ENCODE measurements around the gene KRTAP12-4. TPM values are rescaled to one million over a fixed set of nuclear protein-coding genes. Genes with fewer than 3 reads are reported as not detected.
"Not testable (repeated sequence)": the region's sequence is repeated elsewhere in the genome, so short reads cannot be mapped to it uniquely, and the experiment has no call there.

The KRTAP12-4 gene
- total RNA-seq, 1 experiment from 2014 or later, result not detected

DNA sequence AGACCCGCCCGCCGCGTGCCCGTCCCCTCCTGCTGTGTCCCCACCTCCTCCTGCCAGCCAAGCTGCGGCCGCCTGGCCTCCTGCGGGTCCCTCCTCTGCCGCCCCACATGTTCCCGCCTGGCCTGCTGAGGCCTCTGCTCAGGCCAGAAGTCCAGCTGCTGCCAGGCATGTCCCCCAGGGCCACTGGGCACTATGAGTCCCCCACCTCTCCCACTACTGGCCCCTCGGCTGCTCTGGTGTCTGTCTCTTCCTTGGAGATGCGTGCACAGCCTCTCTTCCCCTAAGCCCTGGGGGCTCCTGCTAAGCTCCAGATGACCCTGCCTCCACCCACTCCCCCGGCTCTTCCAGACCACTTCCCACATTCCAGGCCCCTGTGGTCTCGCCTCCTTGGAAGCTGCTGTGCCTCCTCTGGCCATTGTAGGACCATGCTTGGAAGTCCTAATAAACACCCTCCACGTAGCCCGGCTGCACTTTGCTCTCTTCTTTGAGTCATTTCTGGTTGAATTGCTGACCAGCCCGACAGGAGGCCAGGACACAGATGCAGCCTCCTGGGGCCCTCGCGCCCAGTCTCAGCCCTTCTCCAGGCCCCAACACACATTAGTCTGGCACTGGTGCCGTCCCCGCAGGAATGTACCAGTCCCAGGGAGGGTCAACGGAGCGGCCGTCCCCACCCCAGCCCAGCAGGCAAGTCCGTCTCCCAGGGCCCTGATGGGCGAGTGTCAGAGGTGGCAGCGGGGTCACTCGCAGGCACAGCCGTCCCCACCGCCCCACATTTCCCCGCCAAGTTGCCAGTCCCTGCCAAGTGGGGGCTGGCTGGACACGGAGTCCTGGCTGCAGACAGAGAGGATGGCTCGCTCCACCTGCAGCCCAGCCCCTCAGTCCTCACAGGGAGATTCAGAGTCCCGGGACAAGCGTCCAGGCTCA is 43.6 kb upstream of the KRTAP12-4 start:
- CTCF ChIA-PET, result no interaction called here
- H3K27me3 ChIP-seq (ENCODE audit: control insufficient read depth, insufficient read depth, low read length), result no peaks in the 10 kb centered on the region
- no peaks in the 10 kb centered on the region; the same call in 1 of the 2 replicates for H3K9me3 ChIP-seq (ENCODE audit: control insufficient read depth, insufficient read depth, low read depth, low read length)
- DNase-seq (ENCODE audit: low read depth, low spot score), result no peak
- ATAC-seq, result 0 out of 2 replicates have a peak, but pooled peaks have one; percentile 14
- intact Hi-C loops (cut with micrococcal nuclease; ENCODE audit: unreplicated experiment) (no loop called here), in situ Hi-C loops (cut with HindIII; ENCODE audit: low pct_unique_long_range_greater_than_20kb, low sequenced_read_pairs) (no loop called here)
- POLR2A ChIA-PET, result no interaction called here
- TF ChIP-seq POLR2AphosphoS5 (IDR thresholded peaks at IDR 0.05; ENCODE audit: low read depth, low read length), result no peak
- TF ChIP-seq, protein P1, sequence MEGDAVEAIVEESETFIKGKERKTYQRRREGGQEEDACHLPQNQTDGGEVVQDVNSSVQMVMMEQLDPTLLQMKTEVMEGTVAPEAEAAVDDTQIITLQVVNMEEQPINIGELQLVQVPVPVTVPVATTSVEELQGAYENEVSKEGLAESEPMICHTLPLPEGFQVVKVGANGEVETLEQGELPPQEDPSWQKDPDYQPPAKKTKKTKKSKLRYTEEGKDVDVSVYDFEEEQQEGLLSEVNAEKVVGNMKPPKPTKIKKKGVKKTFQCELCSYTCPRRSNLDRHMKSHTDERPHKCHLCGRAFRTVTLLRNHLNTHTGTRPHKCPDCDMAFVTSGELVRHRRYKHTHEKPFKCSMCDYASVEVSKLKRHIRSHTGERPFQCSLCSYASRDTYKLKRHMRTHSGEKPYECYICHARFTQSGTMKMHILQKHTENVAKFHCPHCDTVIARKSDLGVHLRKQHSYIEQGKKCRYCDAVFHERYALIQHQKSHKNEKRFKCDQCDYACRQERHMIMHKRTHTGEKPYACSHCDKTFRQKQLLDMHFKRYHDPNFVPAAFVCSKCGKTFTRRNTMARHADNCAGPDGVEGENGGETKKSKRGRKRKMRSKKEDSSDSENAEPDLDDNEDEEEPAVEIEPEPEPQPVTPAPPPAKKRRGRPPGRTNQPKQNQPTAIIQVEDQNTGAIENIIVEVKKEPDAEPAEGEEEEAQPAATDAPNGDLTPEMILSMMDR (IDR thresholded peaks at IDR 0.05), result no peak
- H3K4me3 ChIP-seq (ENCODE audit: low read depth in 2 of 2, low read length in 2 of 2), result no peak overlapping the region
- no peak overlapping the region for H3K27ac ChIP-seq (ENCODE audit: low read length)
- H3K4me1 ChIP-seq (ENCODE audit: control insufficient read depth, insufficient read depth, low read length), result no peaks in the 10 kb centered on the region
- BruUV-seq (replicated peaks), result no TSS peak
- no peaks in the 10 kb centered on the region for H3K36me3 ChIP-seq (ENCODE audit: control insufficient read depth, insufficient read depth, low read length)

DNA sequence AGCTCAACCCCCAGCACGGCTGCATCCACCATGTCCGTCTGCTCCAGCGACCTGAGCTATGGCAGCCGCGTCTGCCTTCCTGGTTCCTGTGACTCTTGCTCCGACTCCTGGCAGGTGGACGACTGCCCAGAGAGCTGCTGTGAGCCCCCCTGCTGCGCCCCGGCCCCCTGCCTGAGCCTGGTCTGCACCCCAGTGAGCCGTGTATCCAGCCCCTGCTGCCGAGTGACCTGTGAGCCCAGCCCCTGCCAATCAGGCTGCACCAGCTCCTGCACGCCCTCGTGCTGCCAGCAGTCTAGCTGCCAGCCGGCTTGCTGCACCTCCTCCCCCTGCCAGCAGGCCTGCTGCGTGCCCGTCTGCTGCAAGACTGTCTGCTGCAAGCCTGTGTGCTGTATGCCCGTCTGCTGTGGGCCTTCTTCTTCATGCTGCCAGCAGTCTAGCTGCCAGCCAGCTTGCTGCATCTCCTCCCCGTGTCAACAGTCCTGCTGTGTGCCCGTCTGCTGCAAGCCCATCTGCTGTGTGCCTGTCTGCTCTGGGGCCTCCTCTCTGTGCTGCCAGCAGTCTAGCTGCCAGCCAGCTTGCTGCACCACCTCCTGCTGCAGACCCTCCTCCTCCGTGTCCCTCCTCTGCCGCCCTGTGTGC is 42.8 kb upstream of the KRTAP12-4 start, which contains the start of gene KRTAP10-12:
Gene KRTAP10-12 (plus strand): TSS at position 1 of the 639 bp plus-strand sequence. CDS start 30 bp downstream, at position 31.
- H3K27ac ChIP-seq (ENCODE audit: low read length); H3K36me3 ChIP-seq (ENCODE audit: control insufficient read depth, insufficient read depth, low read length); intact Hi-C loops (cut with micrococcal nuclease; ENCODE audit: unreplicated experiment); CTCF ChIA-PET; H3K27me3 ChIP-seq (ENCODE audit: control insufficient read depth, insufficient read depth, low read length); BruUV-seq (replicated peaks); H3K4me1 ChIP-seq (ENCODE audit: control insufficient read depth, insufficient read depth, low read length); POLR2A ChIA-PET; H3K9me3 ChIP-seq (ENCODE audit: control insufficient read depth, insufficient read depth, low read depth, low read length); DNase-seq (ENCODE audit: low read depth, low spot score); in situ Hi-C loops (cut with HindIII; ENCODE audit: low pct_unique_long_range_greater_than_20kb, low sequenced_read_pairs); H3K4me3 ChIP-seq (ENCODE audit: low read depth in 2 of 2, low read length in 2 of 2): not testable (repeated sequence)
- ATAC-seq, result 0 out of 2 replicates have a peak, but pooled peaks have one; percentile 10

DNA sequence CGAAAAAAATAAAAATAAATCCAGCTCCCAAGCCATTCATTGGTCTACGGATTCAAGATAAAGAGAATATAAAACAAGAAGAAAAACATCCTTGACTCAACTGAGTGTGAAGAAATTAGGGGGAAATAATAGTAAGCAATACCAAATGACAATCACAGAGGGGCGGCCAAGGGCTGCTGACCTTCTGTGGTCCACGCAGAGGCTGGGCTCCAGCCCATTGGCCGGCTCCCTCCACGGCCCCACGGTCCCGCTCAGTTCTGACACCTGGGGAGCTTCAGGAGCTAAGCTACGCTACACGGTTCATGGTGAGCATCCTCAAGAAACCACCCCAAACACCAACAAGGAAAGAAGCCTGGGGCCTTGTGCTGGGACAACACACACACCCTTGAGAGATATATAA is 42.1 kb upstream of the KRTAP12-4 start:
- Histone ChIP-seq H3K36me3 (ENCODE audit: control insufficient read depth, insufficient read depth, low read length) (no peaks in the 10 kb centered on the region), H3K4me1 (ENCODE audit: control insufficient read depth, insufficient read depth, low read length) (no peaks in the 10 kb centered on the region), H3K4me3 (ENCODE audit: low read depth in 2 of 2, low read length in 2 of 2) (no peak overlapping the region), H3K9me3 (ENCODE audit: control insufficient read depth, insufficient read depth, low read depth, low read length) (peaks cover 4% of the 10 kb centered on the region; the same call in 1 of the 2 replicates), H3K27ac (ENCODE audit: low read length) (no peak overlapping the region), H3K27me3 (ENCODE audit: control insufficient read depth, insufficient read depth, low read length) (no peaks in the 10 kb centered on the region)
- ATAC-seq (no peak), DNase-seq (ENCODE audit: low read depth, low spot score) (no peak)
- in situ Hi-C loops (cut with HindIII; ENCODE audit: low pct_unique_long_range_greater_than_20kb, low sequenced_read_pairs), result no loop called here
- CTCF ChIA-PET, result interaction anchor here (0.7 kb wide), 1 partner anchor 96 kb away, joined by 9 read pairs; no protein-coding TSS in a partner anchor
- POLR2A ChIA-PET, result interaction anchor here (0.6 kb wide), 1 partner anchor 11 kb away, joined by 3 read pairs; no protein-coding TSS in a partner anchor
- TF ChIP-seq, protein P1 (IDR thresholded peaks at IDR 0.05), result no peak
- intact Hi-C loops (cut with micrococcal nuclease; ENCODE audit: unreplicated experiment), result no loop called here
- no TSS peak for BruUV-seq (replicated peaks)
